SH-SY5Y (cell line): ENCODE measurements around the gene IL32.

ENCODE experiments used
- GATA2 ChIP-seq: IDR thresholded peaks from 2 replicates; pipeline ENCODE4 v1.6.1; 2011; ENCODE audit warnings: mild to moderate bottlenecking, low read depth, low read length
- GATA3 ChIP-seq: IDR thresholded peaks from 2 replicates; pipeline ENCODE4 v1.6.1; 2011; ENCODE audit warnings: low read depth, mild to moderate bottlenecking, low read length, moderate library complexity

DNA sequence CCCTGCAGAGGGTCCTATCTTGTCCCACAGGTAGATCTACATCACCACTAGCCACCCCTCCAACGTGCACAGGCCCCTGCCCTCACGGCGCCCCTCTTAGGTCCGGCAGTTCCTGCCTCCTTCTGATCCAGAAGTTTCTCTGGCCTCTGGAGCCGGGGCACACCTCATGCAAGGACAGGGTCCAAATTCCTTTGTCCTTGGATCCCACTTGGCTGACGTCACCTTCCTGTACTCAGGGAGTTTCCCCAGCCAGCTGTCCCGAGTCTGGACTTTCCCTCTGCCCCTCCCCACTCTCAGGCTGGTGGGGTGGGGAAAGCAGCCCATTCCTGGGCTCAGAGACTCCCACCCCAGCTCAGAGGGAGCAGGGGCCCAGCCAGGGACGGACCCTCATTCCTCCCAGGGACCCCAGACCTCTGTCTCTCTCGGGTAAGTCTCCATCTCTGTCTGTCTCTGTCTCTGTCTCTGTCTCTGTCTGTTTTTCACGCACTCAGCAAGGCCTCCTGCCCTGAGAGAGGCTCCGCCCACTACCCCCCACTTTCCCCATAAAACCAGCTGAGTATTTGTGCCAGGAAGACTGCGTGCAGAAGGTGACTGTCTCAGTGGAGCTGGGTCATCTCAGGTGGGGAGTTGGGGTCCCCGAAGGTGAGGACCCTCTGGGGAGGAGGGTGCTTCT is at the start of gene IL32:
- no peak for TF ChIP-seq GATA2
- no peak for TF ChIP-seq GATA3
